ENCODE measurements around the gene ADCY5. TPM values are rescaled to one million over a fixed set of nuclear protein-coding genes. Genes with fewer than 3 reads are reported as not detected.

ADCY5 gene
- polyA plus RNA-seq, 4 donors: 7.2 to 11.1 (median 9.9) TPM

DNA sequence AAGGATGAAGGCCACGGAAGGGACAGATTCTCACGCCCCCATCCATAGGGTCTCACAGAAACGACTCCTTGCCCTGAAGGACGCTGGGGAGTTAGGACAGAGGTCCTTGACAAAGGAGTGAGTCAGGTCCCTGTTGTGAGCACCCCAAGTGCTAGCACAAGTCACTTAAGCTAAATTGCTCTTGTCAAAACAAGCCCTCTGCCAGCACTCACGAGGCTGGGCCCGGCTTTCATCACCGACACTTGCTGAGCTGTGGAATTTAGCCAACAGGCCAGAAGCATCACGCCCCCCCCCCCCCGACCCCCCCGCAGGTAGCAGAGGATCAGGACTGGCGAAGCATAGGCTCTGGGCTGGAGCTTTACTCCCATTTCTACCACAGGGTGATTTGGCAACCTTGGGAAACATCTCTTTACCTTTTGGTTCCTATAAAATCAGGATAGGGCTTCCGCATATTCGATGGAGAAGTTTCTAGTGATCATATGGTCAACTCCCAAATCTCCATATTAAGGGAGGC is 75.4 kb downstream of the ADCY5 start:
- DNase-seq (ENCODE audit: low read depth in 4 of 4, low spot score in 3 of 4): no peak

DNA sequence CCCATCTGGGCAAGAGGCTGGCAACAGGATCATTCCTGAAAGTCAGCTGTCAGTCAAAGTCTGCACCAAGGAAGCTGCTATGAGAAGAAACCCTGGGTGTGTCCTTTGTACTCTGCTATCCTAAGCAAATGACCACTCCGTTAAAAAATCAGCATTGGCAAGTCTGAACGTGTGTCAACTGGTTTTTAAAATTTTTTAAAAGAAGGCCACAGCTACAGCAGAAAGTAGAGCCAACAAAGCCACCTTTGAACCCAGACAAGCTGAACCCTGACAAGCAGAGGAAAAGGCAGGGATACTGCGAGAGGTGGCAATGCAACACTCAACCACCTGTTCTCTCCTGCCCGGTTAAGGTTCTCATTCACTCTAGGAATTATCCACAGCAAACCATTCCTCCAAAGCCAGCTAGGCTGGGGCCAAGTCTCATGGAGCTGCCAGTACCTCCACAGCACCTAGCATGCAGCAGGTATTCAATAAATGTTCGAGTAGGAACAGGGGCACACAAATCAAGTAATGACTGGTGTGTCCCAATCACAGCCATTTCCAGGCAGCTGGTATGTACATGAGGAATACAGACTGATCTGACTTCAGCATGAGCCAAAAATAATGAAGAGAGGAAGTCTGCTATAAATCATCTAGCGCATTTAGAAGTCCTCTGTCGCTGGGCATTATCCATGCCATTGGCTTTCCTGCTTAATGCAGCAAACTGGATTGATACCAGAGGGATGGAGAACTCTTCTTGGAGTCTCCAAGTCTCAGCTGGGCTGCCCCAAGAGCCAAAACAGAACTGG is 76.0 kb downstream of the ADCY5 start:
- no peak for DNase-seq (ENCODE audit: low read depth in 4 of 4, low spot score in 3 of 4)

GRCh38 chr3:123371859-123372685 is 76.8 kb downstream of the ADCY5 start:
- no peak for DNase-seq (ENCODE audit: low read depth in 4 of 4, low spot score in 3 of 4)

DNA sequence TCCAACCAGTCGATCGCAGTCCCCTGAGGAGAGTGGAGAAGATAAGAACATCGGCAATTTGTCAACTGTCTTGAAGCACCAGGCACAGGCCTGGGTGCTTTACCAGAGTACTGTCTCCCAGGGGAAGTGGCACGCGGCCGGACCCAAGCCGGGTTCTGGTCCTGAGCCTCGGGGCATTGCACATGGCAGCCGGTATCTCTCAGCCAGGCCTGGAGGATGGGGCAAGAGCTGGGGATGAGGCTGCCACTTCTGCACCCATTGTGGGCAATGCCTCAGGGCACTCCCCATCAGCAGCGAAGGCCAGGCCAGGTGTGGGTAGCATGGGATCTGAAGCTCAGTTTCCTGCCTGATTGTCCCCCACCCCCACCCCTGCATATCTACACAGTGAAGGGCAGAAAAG is 77.5 kb downstream of the ADCY5 start:
- no peak for DNase-seq (ENCODE audit: low read depth in 4 of 4, low spot score in 3 of 4)

DNA sequence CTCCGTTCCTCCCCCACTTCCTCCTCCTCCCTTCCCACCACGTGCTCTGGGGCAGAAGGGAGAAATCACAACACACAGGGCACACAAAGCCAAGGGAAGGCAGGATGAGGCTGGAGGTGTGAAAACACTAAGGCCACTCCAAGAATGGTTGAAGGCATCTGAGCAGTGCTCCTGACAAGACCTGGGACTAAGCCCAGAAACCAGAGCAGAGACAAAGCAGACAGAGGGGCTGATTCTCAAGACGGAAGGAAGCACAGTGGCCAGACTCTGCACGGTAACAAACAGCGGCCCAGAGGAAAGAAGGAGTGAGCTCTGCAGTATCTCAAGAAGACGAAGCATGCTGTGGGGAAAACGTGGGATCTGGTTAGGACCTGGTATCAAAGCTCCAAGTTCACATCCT is 78.1 kb downstream of the ADCY5 start:
- no peak for DNase-seq (ENCODE audit: low read depth in 4 of 4, low spot score in 3 of 4)

- no peak for DNase-seq (ENCODE audit: low read depth in 4 of 4, low spot score in 3 of 4)
Measured at GRCh38 chr3:123369085-123369484, 79.8 kb downstream of the ADCY5 start.

- DNase-seq (ENCODE audit: low read depth in 4 of 4, low spot score in 3 of 4): no peak
Measured at GRCh38 chr3:123367467-123368154, 81.3 kb downstream of the ADCY5 start.

- no peak for DNase-seq (ENCODE audit: low read depth in 4 of 4, low spot score in 3 of 4)
Measured at GRCh38 chr3:123365450-123366143, 83.3 kb downstream of the ADCY5 start.

DNA sequence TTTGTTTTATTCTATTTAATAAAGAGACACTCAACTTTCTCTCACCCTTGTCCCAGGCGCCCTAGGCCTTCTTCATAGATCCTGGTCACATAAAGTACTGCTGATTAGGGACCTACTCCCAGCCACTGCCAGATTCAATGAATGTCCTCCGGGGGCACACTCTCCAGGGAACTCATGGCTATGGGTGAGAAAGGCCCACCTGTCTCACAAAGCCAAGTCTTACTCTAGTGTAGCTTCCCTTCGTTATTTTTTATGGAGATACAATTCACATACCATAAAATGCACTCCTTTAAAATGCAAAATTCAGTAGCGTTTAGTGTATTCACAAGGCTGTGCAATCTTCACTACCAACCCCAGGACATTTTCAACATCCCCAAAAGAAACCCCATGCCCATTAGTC is 87.8 kb downstream of the ADCY5 start:
- no peak for DNase-seq (ENCODE audit: low read depth in 4 of 4, low spot score in 3 of 4)

- DNase-seq (ENCODE audit: low read depth in 4 of 4, low spot score in 3 of 4): no peak
Measured at GRCh38 chr3:123357275-123357674, 91.6 kb downstream of the ADCY5 start.

DNA sequence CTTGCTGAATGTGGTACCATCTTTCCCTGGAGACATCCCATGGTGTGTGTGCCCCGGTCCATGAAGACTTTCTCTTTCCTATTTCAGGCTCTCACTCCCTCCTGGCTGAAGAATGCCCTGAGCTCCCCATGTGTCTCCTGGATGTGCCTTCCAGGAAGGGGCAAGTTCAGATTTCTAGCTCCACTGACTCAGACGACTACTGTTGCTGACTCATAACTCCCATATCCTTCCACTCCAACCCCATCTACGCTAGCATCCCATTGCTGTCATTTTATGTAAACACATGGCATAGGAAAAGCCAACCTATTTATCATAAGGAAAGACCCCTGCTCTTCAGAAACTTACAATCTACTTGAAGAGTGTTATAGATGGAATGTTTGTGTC is 95.0 kb downstream of the ADCY5 start:
- no peak for DNase-seq (ENCODE audit: low read depth in 4 of 4, low spot score in 3 of 4)

DNA sequence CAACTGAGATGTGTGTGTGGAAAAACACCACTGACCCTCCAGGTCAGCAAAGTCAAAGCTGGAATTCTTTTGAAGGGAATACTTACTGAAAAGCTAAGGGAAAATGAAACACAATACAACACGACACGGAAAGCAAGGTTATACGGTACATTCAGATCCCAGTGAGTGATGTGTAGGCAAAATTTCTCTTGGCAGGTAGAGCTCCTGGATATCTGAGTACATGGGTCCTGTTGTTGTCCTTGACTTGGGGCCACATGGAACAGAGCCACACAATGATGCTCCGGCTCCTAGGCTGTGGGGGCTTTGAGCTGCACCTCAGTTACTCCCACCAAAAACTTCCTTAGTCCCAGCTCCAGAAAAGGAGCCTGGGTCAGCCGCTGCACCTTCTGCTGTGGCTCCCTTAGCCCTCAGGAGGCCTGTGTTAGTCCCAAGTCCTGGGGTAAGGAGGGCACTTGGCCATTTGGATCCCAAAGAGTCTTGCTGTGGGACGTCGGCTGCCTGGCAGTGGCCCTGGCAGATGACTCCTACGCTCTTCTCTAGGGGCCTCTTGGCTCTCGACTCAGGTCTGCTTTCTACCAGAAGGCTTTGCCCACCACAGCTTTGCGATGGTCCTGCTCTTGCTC is 95.6 kb downstream of the ADCY5 start:
- DNase-seq (ENCODE audit: low read depth in 4 of 4, low spot score in 3 of 4): no peak

DNA sequence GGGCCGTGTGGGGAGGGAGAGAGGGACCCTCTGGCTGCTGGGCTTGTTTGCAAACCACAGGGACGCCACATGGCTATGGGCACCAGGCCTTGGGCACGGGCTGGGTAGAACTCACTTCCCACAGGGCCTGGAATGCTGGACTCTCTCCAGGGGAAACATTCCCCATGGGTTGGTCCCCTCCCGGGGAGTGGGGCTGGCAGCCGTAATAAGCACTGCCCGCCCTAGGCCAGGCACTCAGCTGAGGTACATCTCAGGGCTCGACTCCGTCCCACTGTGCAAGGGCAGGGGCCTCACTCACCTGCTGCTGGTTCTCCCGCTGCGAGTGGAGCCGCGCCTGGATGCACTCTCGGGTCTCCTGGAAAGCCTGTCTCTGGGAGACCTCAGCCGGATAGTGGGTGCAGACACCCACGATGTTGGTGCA is 96.7 kb downstream of the ADCY5 start:
- DNase-seq (ENCODE audit: low read depth in 4 of 4, low spot score in 3 of 4): no peak

GRCh38 chr3:123351501-123351900 is 97.4 kb downstream of the ADCY5 start:
- DNase-seq (ENCODE audit: low read depth in 4 of 4, low spot score in 3 of 4): no peak

DNA sequence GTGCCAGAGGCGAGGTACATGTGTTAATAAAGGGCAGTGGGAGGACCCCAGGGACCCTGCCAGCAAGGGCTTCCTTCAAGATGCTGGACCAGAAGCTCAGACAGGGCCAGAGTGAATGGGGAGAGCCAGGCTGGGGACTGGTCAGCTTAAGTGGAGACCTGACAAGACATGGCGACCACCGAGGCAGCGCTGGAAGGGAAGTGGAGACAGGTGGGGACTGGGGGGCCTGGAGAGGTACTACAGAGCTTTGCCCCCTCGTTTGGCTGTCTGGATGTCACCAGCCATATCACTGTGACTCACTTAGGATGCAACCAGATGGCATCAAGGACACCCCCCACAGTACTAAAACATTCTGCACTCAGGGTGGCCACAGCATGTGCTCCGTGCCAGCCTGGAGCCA is 97.9 kb downstream of the ADCY5 start:
- DNase-seq (ENCODE audit: low read depth in 4 of 4, low spot score in 3 of 4): no peak

DNA sequence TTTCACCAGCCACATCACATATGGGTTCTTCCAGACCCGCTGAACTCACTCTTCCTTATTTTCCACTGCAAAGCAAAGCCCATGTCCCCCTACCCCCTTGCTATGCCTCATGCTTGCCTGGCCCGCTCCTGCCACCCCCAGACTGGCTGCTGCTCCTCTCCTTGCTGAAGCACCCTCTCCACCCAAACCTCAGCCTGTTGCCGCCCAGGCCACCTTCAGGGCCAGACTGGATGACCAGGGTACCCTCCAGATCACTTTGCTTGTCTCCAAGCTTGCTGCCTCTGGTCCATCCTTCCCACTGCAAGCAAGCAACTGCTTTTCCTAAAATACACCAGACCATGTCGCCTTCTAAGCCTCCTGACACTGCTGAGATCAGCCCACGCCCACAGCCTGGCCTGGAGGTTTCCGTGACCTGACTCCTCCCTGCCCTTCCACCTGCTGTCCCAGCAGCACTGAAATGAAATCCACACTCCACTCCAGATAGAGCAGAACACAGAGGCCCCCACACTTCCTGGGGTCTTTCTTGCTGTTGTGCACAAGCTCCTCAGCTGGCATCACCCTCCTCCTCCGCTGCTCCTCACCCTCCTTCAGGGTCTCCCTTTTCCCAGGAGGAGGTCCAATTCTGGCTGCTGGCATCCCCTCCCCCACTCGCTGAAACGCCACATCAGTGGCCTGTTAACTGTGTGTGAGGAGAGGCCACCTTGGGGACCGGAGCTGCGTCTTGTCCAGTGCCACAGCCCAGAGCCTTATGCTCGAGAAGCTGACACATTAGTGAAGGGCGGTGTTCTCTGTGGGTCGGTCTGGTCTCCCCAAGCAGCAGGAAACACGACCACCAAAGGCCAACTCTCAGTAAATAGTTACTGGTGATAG is 99.1 kb downstream of the ADCY5 start:
- no peak for DNase-seq (ENCODE audit: low read depth in 4 of 4, low spot score in 3 of 4)

GRCh38 chr3:123349201-123349535 is 99.7 kb downstream of the ADCY5 start:
- DNase-seq (ENCODE audit: low read depth in 4 of 4, low spot score in 3 of 4): no peak

GRCh38 chr3:123348471-123349200 is 100.3 kb downstream of the ADCY5 start:
- DNase-seq (ENCODE audit: low read depth in 4 of 4, low spot score in 3 of 4): no peak

All from left renal pelvis (tissue), 4 donors.